ENCODE results near the gene CHST11.

GRCh38 chr12:104482748-104483147, 26.0 kb downstream of the CHST11 start:
- TF ChIP-seq POLR2AphosphoS5 (IDR thresholded peaks at IDR 0.05): no peak
- TF ChIP-seq, protein P1, sequence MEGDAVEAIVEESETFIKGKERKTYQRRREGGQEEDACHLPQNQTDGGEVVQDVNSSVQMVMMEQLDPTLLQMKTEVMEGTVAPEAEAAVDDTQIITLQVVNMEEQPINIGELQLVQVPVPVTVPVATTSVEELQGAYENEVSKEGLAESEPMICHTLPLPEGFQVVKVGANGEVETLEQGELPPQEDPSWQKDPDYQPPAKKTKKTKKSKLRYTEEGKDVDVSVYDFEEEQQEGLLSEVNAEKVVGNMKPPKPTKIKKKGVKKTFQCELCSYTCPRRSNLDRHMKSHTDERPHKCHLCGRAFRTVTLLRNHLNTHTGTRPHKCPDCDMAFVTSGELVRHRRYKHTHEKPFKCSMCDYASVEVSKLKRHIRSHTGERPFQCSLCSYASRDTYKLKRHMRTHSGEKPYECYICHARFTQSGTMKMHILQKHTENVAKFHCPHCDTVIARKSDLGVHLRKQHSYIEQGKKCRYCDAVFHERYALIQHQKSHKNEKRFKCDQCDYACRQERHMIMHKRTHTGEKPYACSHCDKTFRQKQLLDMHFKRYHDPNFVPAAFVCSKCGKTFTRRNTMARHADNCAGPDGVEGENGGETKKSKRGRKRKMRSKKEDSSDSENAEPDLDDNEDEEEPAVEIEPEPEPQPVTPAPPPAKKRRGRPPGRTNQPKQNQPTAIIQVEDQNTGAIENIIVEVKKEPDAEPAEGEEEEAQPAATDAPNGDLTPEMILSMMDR (IDR thresholded peaks at IDR 0.05): no peak
- TF ChIP-seq POLR2A (IDR thresholded peaks at IDR 0.05): no peak

Data from breast epithelium (tissue), 3 donors.